Endothelial cell of umbilical vein (primary cell): ENCODE data around the gene PNCK.

Experiments
- CTCF ChIP-seq, 2 donors: IDR thresholded peaks; 1 replicate in 1 of 2; 2 replicates in 1 of 2; pipeline ENCODE4 v1.5.1; 2011; ENCODE audit warnings: low read length in 2 of 2, mild to moderate bottlenecking in 2 of 2, moderate library complexity in 2 of 2, control low read depth in 1 of 2, inconsistent platforms in 1 of 2, low read depth in 1 of 2; ENCODE audit not compliant: insufficient read depth in 1 of 2; ENCODE audit errors: extremely low read depth in 1 of 2
- EZH2 ChIP-seq: IDR thresholded peaks from 2 replicates; pipeline ENCODE4 v1.6.1; 2012; ENCODE audit warnings: borderline replicate concordance, low read depth, mild to moderate bottlenecking, moderate library complexity, low read length, inconsistent platforms; ENCODE audit not compliant: severe bottlenecking
- MAX ChIP-seq: IDR thresholded peaks from 2 replicates; pipeline ENCODE4 v1.6.1; 2011; ENCODE audit not compliant: insufficient read depth, insufficient read length
- POLR2A ChIP-seq: IDR thresholded peaks from 2 replicates; pipeline ENCODE4 v1.6.1; 2012; ENCODE audit warnings: low read depth, mild to moderate bottlenecking, control low read depth, low read length
- POLR2AphosphoS5 ChIP-seq: IDR thresholded peaks from 2 replicates; pipeline ENCODE4 v1.6.1; 2012; ENCODE audit warnings: low read depth, mild to moderate bottlenecking, control low read depth, low read length, moderate library complexity; ENCODE audit not compliant: insufficient read depth

DNA sequence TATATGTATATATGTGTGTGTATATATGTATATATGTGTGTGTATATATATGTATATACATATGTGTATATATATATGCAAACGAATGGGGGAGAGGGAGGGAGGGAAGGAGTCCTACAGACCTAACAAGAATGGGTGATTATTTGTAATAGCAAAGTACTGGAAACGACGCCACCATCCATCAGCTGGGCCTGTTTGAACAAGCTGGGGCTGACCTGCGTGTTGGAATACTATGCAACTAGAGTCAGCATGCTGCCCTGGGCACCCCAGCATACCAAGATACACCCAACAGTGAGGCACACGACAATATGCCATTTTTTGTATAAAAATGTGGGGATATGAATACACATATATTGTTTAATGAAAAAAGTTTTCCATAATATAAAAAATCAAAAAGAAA is 53.0 kb downstream of the PNCK start:
- TF ChIP-seq CTCF (IDR thresholded peaks at IDR 0.05; ENCODE audit: extremely low read depth in 1 of 2, insufficient read depth in 1 of 2, low read depth in 1 of 2, low read length in 2 of 2) (no peak), EZH2 (no peak), POLR2A (no peak), MAX (no peak), POLR2AphosphoS5 (no peak)
